Body of pancreas (tissue), 4 donors: Measurements from ENCODE around the gene MAD1L1. TPM values are rescaled to one million over a fixed set of nuclear protein-coding genes. Genes with fewer than 3 reads are reported as not detected.

Experiments used
- ATAC-seq: fragments of 150-250 bp; one replicate; pipeline ENCODE4 v1.9.1; 2016
- DNase-seq, 4 donors: peaks; one replicate each; pipeline ENCODE4 v3.0.0-alpha.2; 2019
- H3K27ac ChIP-seq, 4 donors: fragments of 200-600 bp; sonication (generic); 1 replicate in 3 of 4; 2 replicates in 1 of 4; pipeline versions ENCODE4 v1.5.1 to v1.6.1; 2016 to 2019; ENCODE audit warnings: mild to moderate bottlenecking in 1 of 4, mixed read lengths in 1 of 4, moderate library complexity in 1 of 4
- H3K27me3 ChIP-seq, 2 donors: fragments of 200-600 bp; sonication (generic); one replicate each; pipeline ENCODE4 v1.6.0; 2016; ENCODE audit warnings: mild to moderate bottlenecking in 1 of 2
- H3K36me3 ChIP-seq, 2 donors: fragments of 200-600 bp; sonication (generic); replicated peaks in 1 of 2; 2 replicates each; pipeline ENCODE4 v1.5.1; 2016; ENCODE audit warnings: low read depth in 2 of 2; ENCODE audit not compliant: insufficient read depth in 1 of 2
- H3K4me1 ChIP-seq: fragments of 200-600 bp; sonication (generic); one replicate; pipeline ENCODE4 v1.6.0; 2016
- H3K4me3 ChIP-seq, 2 donors: fragments of 200-600 bp; sonication (generic); 1 replicate in 1 of 2; 2 replicates in 1 of 2; pipeline ENCODE4 v1.5.1; 2016 to 2019
- H3K9me3 ChIP-seq, 3 donors: fragments of 200-600 bp; sonication (generic); 1 replicate in 2 of 3; 2 replicates in 1 of 3; pipeline ENCODE4 v1.5.1; 2016
- POLR2A ChIP-seq, 3 donors: fragments of 450-650 bp; IDR thresholded peaks; one replicate each; pipeline ENCODE4 v1.6.1; 2016; ENCODE audit warnings: antibody characterized with exemption in 3 of 3, mild to moderate bottlenecking in 2 of 3
- WGBS, 2 donors: methylation state at CpG; one replicate each; pipeline ENCODE4 v1.1.5; 2017; 5-methylcytosine and 5-hydroxymethylcytosine counted together
- intact Hi-C: fragments of 100-400 bp; cut with DNase I; formaldehyde crosslinking; loops from one replicate; pipeline ENCODE4 v1.15.1; 2023
- total RNA-seq, 2 donors: library from RNA; depleted of rRNA; stranded (reverse); fragments of >200 nt; gene quantifications; one replicate each; pipeline ENCODE4 v1.1.0, GENCODE V29; 2016
- TF ChIP-seq, protein P1 (sequence below), 7 experiments: fragments of 450-650 bp in 4 of 7; fragments of 200-600 bp in 3 of 7; sonication (generic) in 3 of 7; IDR thresholded peaks; one replicate each; pipeline ENCODE4 v1.5.1; 2016 to 2019; ENCODE audit warnings: antibody characterized with exemption in 7 of 7

MAD1L1 gene
- total RNA-seq, 2 donors from 2014 or later = 14.0 to 66.9 TPM

- peak in 1 of 4 donors; percentile 1 for DNase-seq
These were observed 199.8 kb downstream of the MAD1L1 start for GRCh38 chr7:2032876-2033407.

GRCh38 chr7:2032030-2032875 lies 200.5 kb downstream of the MAD1L1 start:
- peak in 2 of 4 donors; percentile 16 to 20 for DNase-seq
- no peak overlapping the region for H3K4me3 ChIP-seq
- ATAC-seq = no peak
- no peak overlapping the region for H3K27ac ChIP-seq
- WGBS, 2 donors = 79 to 85% methylated on average over 21 to 26 of the region's 26 CpGs
- TF ChIP-seq, protein P1, sequence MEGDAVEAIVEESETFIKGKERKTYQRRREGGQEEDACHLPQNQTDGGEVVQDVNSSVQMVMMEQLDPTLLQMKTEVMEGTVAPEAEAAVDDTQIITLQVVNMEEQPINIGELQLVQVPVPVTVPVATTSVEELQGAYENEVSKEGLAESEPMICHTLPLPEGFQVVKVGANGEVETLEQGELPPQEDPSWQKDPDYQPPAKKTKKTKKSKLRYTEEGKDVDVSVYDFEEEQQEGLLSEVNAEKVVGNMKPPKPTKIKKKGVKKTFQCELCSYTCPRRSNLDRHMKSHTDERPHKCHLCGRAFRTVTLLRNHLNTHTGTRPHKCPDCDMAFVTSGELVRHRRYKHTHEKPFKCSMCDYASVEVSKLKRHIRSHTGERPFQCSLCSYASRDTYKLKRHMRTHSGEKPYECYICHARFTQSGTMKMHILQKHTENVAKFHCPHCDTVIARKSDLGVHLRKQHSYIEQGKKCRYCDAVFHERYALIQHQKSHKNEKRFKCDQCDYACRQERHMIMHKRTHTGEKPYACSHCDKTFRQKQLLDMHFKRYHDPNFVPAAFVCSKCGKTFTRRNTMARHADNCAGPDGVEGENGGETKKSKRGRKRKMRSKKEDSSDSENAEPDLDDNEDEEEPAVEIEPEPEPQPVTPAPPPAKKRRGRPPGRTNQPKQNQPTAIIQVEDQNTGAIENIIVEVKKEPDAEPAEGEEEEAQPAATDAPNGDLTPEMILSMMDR (IDR thresholded peaks at IDR 0.05) = no peak
- no peak for TF ChIP-seq POLR2A (IDR thresholded peaks at IDR 0.05)
- no peaks in the 10 kb centered on the region for H3K27me3 ChIP-seq
- no peaks in the 10 kb centered on the region for H3K4me1 ChIP-seq
- H3K36me3 ChIP-seq = no peaks in the 10 kb centered on the region
- no peaks in the 10 kb centered on the region for H3K9me3 ChIP-seq
- intact Hi-C loops = no loop called here

More at GRCh38 chr7:2032876-2033407, 199.8 kb downstream of the MAD1L1 start:
- TF ChIP-seq, protein P1 (IDR thresholded peaks at IDR 0.05) = no peak
- no peak for TF ChIP-seq POLR2A (IDR thresholded peaks at IDR 0.05)
- Histone ChIP-seq H3K4me1 (peaks cover 4% of the 10 kb centered on the region), H3K36me3 (no peaks in the 10 kb centered on the region), H3K9me3 (no peaks in the 10 kb centered on the region), H3K27ac (no peak overlapping the region), H3K27me3 (no peaks in the 10 kb centered on the region), H3K4me3 (no peak overlapping the region)
- intact Hi-C loops = no loop called here
- no peak for ATAC-seq
- WGBS, 2 donors = 87 to 92% methylated on average over 10 to 19 of the region's 19 CpGs

- intact Hi-C loops = no loop called here
- H3K4me3 ChIP-seq = no peak overlapping the region
These were observed 201.3 kb downstream of the MAD1L1 start for GRCh38 chr7:2031451-2031845.

GRCh38 chr7:2030475-2031450 lies 202.0 kb downstream of the MAD1L1 start:
- Histone ChIP-seq H3K27me3 (no peaks in the 10 kb centered on the region), H3K4me3 (no peak overlapping the region), H3K4me1 (no peaks in the 10 kb centered on the region), H3K36me3 (no peaks in the 10 kb centered on the region), H3K27ac (no peak overlapping the region), H3K9me3 (no peaks in the 10 kb centered on the region)
- ATAC-seq (no peak), DNase-seq (peak in 2 of 4 donors; percentile 2 to 4)
- intact Hi-C loops = no loop called here
- TF ChIP-seq, protein P1 (IDR thresholded peaks at IDR 0.05) = no peak
- TF ChIP-seq POLR2A (IDR thresholded peaks at IDR 0.05) = no peak
- WGBS, 2 donors = 85 to 87% methylated on average over 30 to 32 of the region's 32 CpGs

More at GRCh38 chr7:2031451-2031845, 201.3 kb downstream of the MAD1L1 start:
- Histone ChIP-seq H3K27ac (no peak overlapping the region), H3K27me3 (no peaks in the 10 kb centered on the region), H3K9me3 (no peaks in the 10 kb centered on the region), H3K36me3 (no peaks in the 10 kb centered on the region), H3K4me1 (no peaks in the 10 kb centered on the region)
- ATAC-seq (no peak), DNase-seq (peak in 2 of 4 donors; percentile 2 to 4)
- 96 to 98% methylated on average over 10 to 13 of the region's 13 CpGs for WGBS, 2 donors
- no peak for TF ChIP-seq POLR2A (IDR thresholded peaks at IDR 0.05)
- TF ChIP-seq, protein P1 (IDR thresholded peaks at IDR 0.05) = no peak
